ENCODE data around the gene SOX18. TPM values are rescaled to one million over a fixed set of nuclear protein-coding genes. Genes with fewer than 3 reads are reported as not detected.

Gene SOX18
- total and polyA plus RNA-seq, 2 of the 13 experiments (the other 11 are each of a cell fraction or from before 2014, with no cell fraction given) = 1.6 to 1.9 TPM

DNA sequence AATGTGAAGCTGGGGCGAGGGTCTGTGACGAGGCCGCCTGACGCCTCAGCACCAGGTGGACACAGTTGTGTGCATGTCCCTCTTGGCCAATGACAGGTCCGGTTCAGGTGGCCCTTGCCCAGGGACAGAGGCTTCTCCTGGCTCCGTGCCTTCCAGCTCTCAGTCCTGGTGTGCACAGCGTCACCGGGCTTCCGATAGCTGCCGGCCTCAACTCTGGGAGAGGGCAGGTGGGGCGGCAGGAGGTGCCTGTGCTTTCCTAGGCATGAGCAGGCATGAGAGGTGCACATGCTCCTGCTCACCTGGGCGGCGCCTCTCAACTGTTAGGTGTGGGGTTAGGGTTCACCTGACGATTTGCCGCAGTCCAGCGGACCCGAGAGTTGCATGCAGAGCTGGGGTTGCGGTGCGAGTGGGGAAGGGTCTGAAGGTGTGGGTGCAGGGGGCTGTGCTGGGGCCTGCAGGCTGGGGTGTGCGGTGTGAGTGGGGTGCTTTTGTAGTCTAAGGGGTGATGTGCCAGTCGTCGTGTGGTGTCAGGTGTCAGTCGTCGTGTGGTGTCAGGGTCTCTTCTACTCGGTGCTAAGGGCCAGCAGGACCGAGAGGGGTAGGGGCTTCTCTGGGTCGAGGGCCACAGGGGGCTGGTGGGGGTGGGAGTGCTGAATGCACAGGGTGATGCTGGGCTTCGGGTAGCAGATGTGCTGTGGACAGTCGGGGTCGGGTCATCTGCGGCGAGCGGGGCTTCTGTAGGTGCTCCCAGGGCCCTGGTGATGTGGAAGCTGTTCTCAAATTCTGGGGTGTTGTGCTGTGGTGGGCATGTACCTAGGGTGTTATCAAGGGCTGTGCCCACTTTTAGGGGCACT, 3.8 kb upstream of the SOX18 start (continued):
- TF ChIP-seq, protein P1, sequence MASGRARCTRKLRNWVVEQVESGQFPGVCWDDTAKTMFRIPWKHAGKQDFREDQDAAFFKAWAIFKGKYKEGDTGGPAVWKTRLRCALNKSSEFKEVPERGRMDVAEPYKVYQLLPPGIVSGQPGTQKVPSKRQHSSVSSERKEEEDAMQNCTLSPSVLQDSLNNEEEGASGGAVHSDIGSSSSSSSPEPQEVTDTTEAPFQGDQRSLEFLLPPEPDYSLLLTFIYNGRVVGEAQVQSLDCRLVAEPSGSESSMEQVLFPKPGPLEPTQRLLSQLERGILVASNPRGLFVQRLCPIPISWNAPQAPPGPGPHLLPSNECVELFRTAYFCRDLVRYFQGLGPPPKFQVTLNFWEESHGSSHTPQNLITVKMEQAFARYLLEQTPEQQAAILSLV (CRISPR knock-in tag; IDR thresholded peaks at IDR 0.05; ENCODE audit: borderline replicate concordance) = peak; percentile 87; the same call in 1 of the 2 replicates
- TF ChIP-seq, protein P2, sequence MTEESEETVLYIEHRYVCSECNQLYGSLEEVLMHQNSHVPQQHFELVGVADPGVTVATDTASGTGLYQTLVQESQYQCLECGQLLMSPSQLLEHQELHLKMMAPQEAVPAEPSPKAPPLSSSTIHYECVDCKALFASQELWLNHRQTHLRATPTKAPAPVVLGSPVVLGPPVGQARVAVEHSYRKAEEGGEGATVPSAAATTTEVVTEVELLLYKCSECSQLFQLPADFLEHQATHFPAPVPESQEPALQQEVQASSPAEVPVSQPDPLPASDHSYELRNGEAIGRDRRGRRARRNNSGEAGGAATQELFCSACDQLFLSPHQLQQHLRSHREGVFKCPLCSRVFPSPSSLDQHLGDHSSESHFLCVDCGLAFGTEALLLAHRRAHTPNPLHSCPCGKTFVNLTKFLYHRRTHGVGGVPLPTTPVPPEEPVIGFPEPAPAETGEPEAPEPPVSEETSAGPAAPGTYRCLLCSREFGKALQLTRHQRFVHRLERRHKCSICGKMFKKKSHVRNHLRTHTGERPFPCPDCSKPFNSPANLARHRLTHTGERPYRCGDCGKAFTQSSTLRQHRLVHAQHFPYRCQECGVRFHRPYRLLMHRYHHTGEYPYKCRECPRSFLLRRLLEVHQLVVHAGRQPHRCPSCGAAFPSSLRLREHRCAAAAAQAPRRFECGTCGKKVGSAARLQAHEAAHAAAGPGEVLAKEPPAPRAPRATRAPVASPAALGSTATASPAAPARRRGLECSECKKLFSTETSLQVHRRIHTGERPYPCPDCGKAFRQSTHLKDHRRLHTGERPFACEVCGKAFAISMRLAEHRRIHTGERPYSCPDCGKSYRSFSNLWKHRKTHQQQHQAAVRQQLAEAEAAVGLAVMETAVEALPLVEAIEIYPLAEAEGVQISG (CRISPR knock-in tag; IDR thresholded peaks at IDR 0.05) = no peak
- TF ChIP-seq ZNF3 (CRISPR knock-in tag; IDR thresholded peaks at IDR 0.05) (no peak), CEBPG (CRISPR knock-in tag; IDR thresholded peaks at IDR 0.05) (peak; percentile 30; the same call in 1 of the 2 replicates), MXI1 (IDR thresholded peaks at IDR 0.05; ENCODE audit: borderline replicate concordance, low read depth, low read length) (peak; percentile 32; the same call in 1 of the 3 replicates), ZSCAN30 (CRISPR knock-in tag; IDR thresholded peaks at IDR 0.05) (no peak), ZC3H13 (CRISPR knock-in tag; IDR thresholded peaks at IDR 0.05) (peak; percentile 73), SIX4 (CRISPR knock-in tag; IDR thresholded peaks at IDR 0.05) (peak; percentile 51; the same call in 1 of the 2 replicates), NRL (CRISPR knock-in tag; IDR thresholded peaks at IDR 0.05; ENCODE audit: borderline replicate concordance) (peak; percentile 86), ARID2 (CRISPR knock-in tag; IDR thresholded peaks at IDR 0.05; ENCODE audit: borderline replicate concordance) (0 out of 2 replicates have a peak, but pooled peaks have one; percentile 54), ARNTL (CRISPR knock-in tag; IDR thresholded peaks at IDR 0.05) (0 out of 2 replicates have a peak, but pooled peaks have one; percentile 38), POLR2AphosphoS5 (IDR thresholded peaks at IDR 0.05; ENCODE audit: low read depth, low read length) (peak; percentile 54; the same call in 1 of the 2 replicates), ONECUT2 (CRISPR knock-in tag; IDR thresholded peaks at IDR 0.05) (no peak), RBM39 (IDR thresholded peaks at IDR 0.05; ENCODE audit: low read depth, low read length, poor library complexity, severe bottlenecking) (peak; percentile 3), SMAD1 (CRISPR knock-in tag; IDR thresholded peaks at IDR 0.05; ENCODE audit: borderline replicate concordance, low read depth) (peak; percentile 77; the same call in 1 of the 2 replicates), NR1H2 (CRISPR knock-in tag; IDR thresholded peaks at IDR 0.05; ENCODE audit: borderline replicate concordance, low read depth) (0 out of 2 replicates have a peak, but pooled peaks have one; percentile 59)
- TF ChIP-seq, protein P3, sequence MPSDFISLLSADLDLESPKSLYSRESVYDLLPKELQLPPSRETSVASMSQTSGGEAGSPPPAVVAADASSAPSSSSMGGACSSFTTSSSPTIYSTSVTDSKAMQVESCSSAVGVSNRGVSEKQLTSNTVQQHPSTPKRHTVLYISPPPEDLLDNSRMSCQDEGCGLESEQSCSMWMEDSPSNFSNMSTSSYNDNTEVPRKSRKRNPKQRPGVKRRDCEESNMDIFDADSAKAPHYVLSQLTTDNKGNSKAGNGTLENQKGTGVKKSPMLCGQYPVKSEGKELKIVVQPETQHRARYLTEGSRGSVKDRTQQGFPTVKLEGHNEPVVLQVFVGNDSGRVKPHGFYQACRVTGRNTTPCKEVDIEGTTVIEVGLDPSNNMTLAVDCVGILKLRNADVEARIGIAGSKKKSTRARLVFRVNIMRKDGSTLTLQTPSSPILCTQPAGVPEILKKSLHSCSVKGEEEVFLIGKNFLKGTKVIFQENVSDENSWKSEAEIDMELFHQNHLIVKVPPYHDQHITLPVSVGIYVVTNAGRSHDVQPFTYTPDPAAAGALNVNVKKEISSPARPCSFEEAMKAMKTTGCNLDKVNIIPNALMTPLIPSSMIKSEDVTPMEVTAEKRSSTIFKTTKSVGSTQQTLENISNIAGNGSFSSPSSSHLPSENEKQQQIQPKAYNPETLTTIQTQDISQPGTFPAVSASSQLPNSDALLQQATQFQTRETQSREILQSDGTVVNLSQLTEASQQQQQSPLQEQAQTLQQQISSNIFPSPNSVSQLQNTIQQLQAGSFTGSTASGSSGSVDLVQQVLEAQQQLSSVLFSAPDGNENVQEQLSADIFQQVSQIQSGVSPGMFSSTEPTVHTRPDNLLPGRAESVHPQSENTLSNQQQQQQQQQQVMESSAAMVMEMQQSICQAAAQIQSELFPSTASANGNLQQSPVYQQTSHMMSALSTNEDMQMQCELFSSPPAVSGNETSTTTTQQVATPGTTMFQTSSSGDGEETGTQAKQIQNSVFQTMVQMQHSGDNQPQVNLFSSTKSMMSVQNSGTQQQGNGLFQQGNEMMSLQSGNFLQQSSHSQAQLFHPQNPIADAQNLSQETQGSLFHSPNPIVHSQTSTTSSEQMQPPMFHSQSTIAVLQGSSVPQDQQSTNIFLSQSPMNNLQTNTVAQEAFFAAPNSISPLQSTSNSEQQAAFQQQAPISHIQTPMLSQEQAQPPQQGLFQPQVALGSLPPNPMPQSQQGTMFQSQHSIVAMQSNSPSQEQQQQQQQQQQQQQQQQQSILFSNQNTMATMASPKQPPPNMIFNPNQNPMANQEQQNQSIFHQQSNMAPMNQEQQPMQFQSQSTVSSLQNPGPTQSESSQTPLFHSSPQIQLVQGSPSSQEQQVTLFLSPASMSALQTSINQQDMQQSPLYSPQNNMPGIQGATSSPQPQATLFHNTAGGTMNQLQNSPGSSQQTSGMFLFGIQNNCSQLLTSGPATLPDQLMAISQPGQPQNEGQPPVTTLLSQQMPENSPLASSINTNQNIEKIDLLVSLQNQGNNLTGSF (CRISPR knock-in tag; IDR thresholded peaks at IDR 0.05) = peak; percentile 86; the same call in 1 of the 2 replicates
- TF ChIP-seq, protein P4, sequence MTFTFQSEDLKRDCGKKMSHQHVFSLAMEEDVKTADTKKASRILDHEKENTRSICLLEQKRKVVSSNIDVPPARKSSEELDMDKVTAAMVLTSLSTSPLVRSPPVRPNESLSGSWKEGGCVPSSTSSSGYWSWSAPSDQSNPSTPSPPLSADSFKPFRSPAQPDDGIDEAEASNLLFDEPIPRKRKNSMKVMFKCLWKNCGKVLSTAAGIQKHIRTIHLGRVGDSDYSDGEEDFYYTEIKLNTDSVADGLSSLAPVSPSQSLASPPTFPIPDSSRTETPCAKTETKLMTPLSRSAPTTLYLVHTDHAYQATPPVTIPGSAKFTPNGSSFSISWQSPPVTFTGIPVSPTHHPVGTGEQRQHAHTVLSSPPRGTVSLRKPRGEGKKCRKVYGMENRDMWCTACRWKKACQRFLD (CRISPR knock-in tag; IDR thresholded peaks at IDR 0.05; ENCODE audit: borderline replicate concordance) = 0 out of 2 replicates have a peak, but pooled peaks have one; percentile 27

Data from HepG2 (cell line).